ENCODE results near the gene PRR14L. TPM values are rescaled to one million over a fixed set of nuclear protein-coding genes. Genes with fewer than 3 reads are reported as not detected.
"Not testable (repeated sequence)": the region's sequence is repeated elsewhere in the genome, so short reads cannot be mapped to it uniquely, and the experiment has no call there.

PRR14L gene
- total and polyA plus RNA-seq, 2 of the 13 experiments (the other 11 are each of a cell fraction or from before 2014, with no cell fraction given) = 6.6 to 16.5 TPM

DNA sequence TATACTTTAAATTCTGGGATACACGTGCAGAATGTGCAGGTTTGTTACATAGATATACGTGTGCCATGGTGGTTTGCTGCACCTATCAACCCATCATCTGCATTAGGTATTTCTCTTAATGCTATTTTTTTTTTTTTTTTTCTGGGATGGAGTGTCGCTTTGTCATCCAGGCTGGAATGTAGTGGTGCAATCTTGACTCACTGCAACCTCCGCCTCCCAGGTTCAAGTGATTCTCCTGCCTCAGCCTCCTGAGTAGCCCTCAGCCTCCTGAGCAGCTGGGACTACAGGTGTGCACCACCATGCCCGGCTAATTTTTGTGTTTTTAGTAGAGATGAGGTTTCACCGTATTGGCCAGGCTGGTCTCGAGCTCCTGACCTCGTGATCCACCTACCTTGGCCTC, 49.4 kb upstream of the PRR14L start:
- CTCF ChIA-PET (ENCODE audit: low intra/inter-chr PET ratio, low total read pairs); FAIRE-seq; H3K9ac ChIP-seq (ENCODE audit: insufficient read depth, low read depth, low read length); H3K4me3 ChIP-seq (replicated peaks in 1 of 3; ENCODE audit: insufficient read depth in 1 of 3, low read depth in 2 of 3, low read length in 3 of 3); H3K4me1 ChIP-seq (ENCODE audit: insufficient read depth, low read length); intact Hi-C loops (cut with micrococcal nuclease; ENCODE audit: unreplicated experiment); ATAC-seq; H3K79me2 ChIP-seq (ENCODE audit: insufficient read depth, low read length); DNase-seq (ENCODE audit: low spot score); H3K27me3 ChIP-seq (ENCODE audit: control insufficient read depth in 1 of 2, insufficient read depth in 2 of 2, low read length in 2 of 2); H2AFZ ChIP-seq (ENCODE audit: low read length); in situ Hi-C loops (cut with HindIII; ENCODE audit: extremely low pct_ligation_motif_present, low pct_unique_long_range_greater_than_20kb); H3K27ac ChIP-seq (ENCODE audit: extremely low read length, insufficient read depth, low read length); H3K9me3 ChIP-seq (ENCODE audit: low read length); BruUV-seq (replicated peaks); POLR2A ChIA-PET; H3K4me2 ChIP-seq (ENCODE audit: low read depth, low read length); H4K20me1 ChIP-seq (ENCODE audit: insufficient read depth, low read length): not testable (repeated sequence)
- WGBS (ENCODE audit: low lambda C conversion rate) = 84% methylated on average over 8 of the region's 8 CpGs
- H3K36me3 ChIP-seq (replicated peaks in 1 of 2; ENCODE audit: control insufficient read depth in 1 of 2, insufficient read depth in 2 of 2, low read length in 2 of 2) = peaks cover 2 to 41% of the 10 kb centered on the region in 2 experiments; a peak in 4 of 5 replicates

DNA sequence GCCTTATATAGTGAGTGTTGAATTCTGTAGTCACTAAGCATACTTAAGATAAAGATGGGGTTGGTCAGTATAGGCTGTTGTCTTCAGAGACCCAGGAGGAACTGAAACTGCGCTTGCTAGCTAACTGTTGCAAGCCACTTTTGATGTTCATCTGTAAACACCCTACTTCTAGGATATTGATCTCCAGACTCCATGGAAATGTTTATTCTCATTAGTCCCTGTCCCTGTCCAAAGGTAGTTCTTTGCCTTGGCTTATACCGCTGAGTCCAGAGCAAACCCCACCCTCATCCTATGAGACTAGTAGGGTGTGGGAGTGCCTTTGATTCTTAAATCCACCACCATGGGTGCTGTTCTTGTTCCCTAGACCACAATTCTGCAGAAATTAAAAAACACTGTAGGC, 40.3 kb upstream of the PRR14L start:
- Histone ChIP-seq H3K4me2 (ENCODE audit: low read depth, low read length) (no peak overlapping the region), H3K9me3 (ENCODE audit: low read length) (no peaks in the 10 kb centered on the region), H3K4me3 (replicated peaks in 1 of 3; ENCODE audit: insufficient read depth in 1 of 3, low read depth in 2 of 3, low read length in 3 of 3) (no peak overlapping the region), H3K79me2 (ENCODE audit: insufficient read depth, low read length) (no peaks in the 10 kb centered on the region), H3K9ac (ENCODE audit: insufficient read depth, low read depth, low read length) (no peak overlapping the region), H3K27me3 (ENCODE audit: control insufficient read depth in 1 of 2, insufficient read depth in 2 of 2, low read length in 2 of 2) (no peaks in the 10 kb centered on the region), H3K36me3 (replicated peaks in 1 of 2; ENCODE audit: control insufficient read depth in 1 of 2, insufficient read depth in 2 of 2, low read length in 2 of 2) (peaks cover 0 to 7% of the 10 kb centered on the region in 2 experiments; a peak in 3 of 5 replicates), H3K4me1 (ENCODE audit: insufficient read depth, low read length) (peaks cover 10% of the 10 kb centered on the region), H4K20me1 (ENCODE audit: insufficient read depth, low read length) (no peaks in the 10 kb centered on the region), H2AFZ (ENCODE audit: low read length) (no peak overlapping the region), H3K27ac (ENCODE audit: extremely low read length, insufficient read depth, low read length) (no peak overlapping the region)
- ATAC-seq (peak; percentile 80), DNase-seq (ENCODE audit: low spot score) (no peak), FAIRE-seq (no peak)
- ChIA-PET POLR2A (interaction anchor here (1.4 kb wide), 1 partner anchor 37 kb away, joined by 3 read pairs; the partner anchor contains the start of gene DEPDC5), CTCF (ENCODE audit: low intra/inter-chr PET ratio, low total read pairs) (no interaction called here)
- TF ChIP-seq HNF4G (IDR thresholded peaks at IDR 0.05; ENCODE audit: borderline replicate concordance, low read depth, low read length) = no peak
- TF ChIP-seq HNF4G (CRISPR knock-in tag; IDR thresholded peaks at IDR 0.05; ENCODE audit: borderline replicate concordance, low read depth) = no peak
- TF ChIP-seq, protein P1, sequence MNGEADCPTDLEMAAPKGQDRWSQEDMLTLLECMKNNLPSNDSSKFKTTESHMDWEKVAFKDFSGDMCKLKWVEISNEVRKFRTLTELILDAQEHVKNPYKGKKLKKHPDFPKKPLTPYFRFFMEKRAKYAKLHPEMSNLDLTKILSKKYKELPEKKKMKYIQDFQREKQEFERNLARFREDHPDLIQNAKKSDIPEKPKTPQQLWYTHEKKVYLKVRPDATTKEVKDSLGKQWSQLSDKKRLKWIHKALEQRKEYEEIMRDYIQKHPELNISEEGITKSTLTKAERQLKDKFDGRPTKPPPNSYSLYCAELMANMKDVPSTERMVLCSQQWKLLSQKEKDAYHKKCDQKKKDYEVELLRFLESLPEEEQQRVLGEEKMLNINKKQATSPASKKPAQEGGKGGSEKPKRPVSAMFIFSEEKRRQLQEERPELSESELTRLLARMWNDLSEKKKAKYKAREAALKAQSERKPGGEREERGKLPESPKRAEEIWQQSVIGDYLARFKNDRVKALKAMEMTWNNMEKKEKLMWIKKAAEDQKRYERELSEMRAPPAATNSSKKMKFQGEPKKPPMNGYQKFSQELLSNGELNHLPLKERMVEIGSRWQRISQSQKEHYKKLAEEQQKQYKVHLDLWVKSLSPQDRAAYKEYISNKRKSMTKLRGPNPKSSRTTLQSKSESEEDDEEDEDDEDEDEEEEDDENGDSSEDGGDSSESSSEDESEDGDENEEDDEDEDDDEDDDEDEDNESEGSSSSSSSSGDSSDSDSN (CRISPR knock-in tag; IDR thresholded peaks at IDR 0.05) = no peak
- TF ChIP-seq, protein P2, sequence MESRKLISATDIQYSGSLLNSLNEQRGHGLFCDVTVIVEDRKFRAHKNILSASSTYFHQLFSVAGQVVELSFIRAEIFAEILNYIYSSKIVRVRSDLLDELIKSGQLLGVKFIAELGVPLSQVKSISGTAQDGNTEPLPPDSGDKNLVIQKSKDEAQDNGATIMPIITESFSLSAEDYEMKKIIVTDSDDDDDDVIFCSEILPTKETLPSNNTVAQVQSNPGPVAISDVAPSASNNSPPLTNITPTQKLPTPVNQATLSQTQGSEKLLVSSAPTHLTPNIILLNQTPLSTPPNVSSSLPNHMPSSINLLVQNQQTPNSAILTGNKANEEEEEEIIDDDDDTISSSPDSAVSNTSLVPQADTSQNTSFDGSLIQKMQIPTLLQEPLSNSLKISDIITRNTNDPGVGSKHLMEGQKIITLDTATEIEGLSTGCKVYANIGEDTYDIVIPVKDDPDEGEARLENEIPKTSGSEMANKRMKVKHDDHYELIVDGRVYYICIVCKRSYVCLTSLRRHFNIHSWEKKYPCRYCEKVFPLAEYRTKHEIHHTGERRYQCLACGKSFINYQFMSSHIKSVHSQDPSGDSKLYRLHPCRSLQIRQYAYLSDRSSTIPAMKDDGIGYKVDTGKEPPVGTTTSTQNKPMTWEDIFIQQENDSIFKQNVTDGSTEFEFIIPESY (CRISPR knock-in tag; IDR thresholded peaks at IDR 0.05) = peak; percentile 30; the same call in 1 of the 2 replicates
- TF ChIP-seq SOX6 (IDR thresholded peaks at IDR 0.05) = no peak
- TF ChIP-seq SOX6 (CRISPR knock-in tag; IDR thresholded peaks at IDR 0.05) = 0 out of 2 replicates have a peak, but pooled peaks have one; percentile 19
- in situ Hi-C loops (cut with HindIII; ENCODE audit: extremely low pct_ligation_motif_present, low pct_unique_long_range_greater_than_20kb) = no loop called here
- intact Hi-C loops (cut with micrococcal nuclease; ENCODE audit: unreplicated experiment) = no loop called here
- 62% methylated on average over 2 of the region's 2 CpGs for WGBS (ENCODE audit: low lambda C conversion rate)
- BruUV-seq (replicated peaks) = no TSS peak

Data from HepG2 (cell line).